Aorta (tissue), 5 donors: Measurements from ENCODE around the gene WDR55. TPM values are rescaled to one million over a fixed set of nuclear protein-coding genes. Genes with fewer than 3 reads are reported as not detected.
"Not testable (repeated sequence)": the region's sequence is repeated elsewhere in the genome, so short reads cannot be mapped to it uniquely, and the experiment has no call there.

ENCODE experiments used
- ATAC-seq: fragments of 200-7000 bp; cut with Tn5 transposase; one replicate; pipeline ENCODE4 v1.9.1; 2022; ENCODE audit warnings: moderate library complexity; ENCODE audit not compliant: low FRiP score
- DNase-seq, 2 donors: peaks; one replicate each; pipeline ENCODE4 v3.0.0-alpha.2; 2020
- H3K27ac ChIP-seq, 2 donors: one replicate each; pipeline ENCODE4 v1.5.1; 2013; ENCODE audit warnings: low read length in 2 of 2, mild to moderate bottlenecking in 2 of 2, moderate library complexity in 2 of 2, control low read depth in 1 of 2, inconsistent platforms in 1 of 2, low read depth in 1 of 2
- H3K27me3 ChIP-seq, 2 donors: one replicate each; pipeline ENCODE4 v1.6.1; 2013; ENCODE audit warnings: control low read depth in 1 of 2, low read length in 1 of 2, mild to moderate bottlenecking in 1 of 2, moderate library complexity in 1 of 2; ENCODE audit not compliant: insufficient read depth in 2 of 2, control insufficient read depth in 1 of 2
- H3K36me3 ChIP-seq, 2 donors: one replicate each; pipeline ENCODE4 v1.6.1; 2013; ENCODE audit warnings: control low read depth in 1 of 2, low read length in 1 of 2, mild to moderate bottlenecking in 1 of 2; ENCODE audit not compliant: insufficient read depth in 2 of 2, control insufficient read depth in 1 of 2
- H3K4me1 ChIP-seq, 2 donors: one replicate each; pipeline ENCODE4 v1.6.1; 2013; ENCODE audit warnings: low read length in 2 of 2, control low read depth in 1 of 2, mild to moderate bottlenecking in 1 of 2, moderate library complexity in 1 of 2; ENCODE audit not compliant: insufficient read depth in 2 of 2, control insufficient read depth in 1 of 2
- H3K4me3 ChIP-seq, 2 donors: one replicate each; pipeline ENCODE4 v1.5.1; 2013; ENCODE audit warnings: low read length in 2 of 2, control low read depth in 1 of 2, mild to moderate bottlenecking in 1 of 2
- H3K9me3 ChIP-seq: one replicate; pipeline ENCODE4 v1.6.1; 2013; ENCODE audit warnings: mild to moderate bottlenecking, low read length; ENCODE audit not compliant: control insufficient read depth
- WGBS, 2 donors: extraction: QIAGEN DNeasy Blood & Tissue Kit; methylation state at CpG; one replicate each; pipeline ENCODE4 v1.1.7; 2013; 5-methylcytosine and 5-hydroxymethylcytosine counted together
- intact Hi-C, 2 donors: fragments of 100-400 bp; cut with DNase I; formaldehyde crosslinking; loops; one replicate each; pipeline versions ENCODE4 v1.14.2 to v1.15.0; 2022
- long read RNA-seq, 2 donors: library from polyadenylated mRNA; unstranded; transcript quantifications; one replicate each; pipeline ENCODE4 v2.0.0, GENCODE V29; 2020 to 2021
- polyA plus RNA-seq, 2 donors: library from polyadenylated mRNA; stranded (reverse); fragments of 200-250 nt; gene quantifications; one replicate each; pipeline ENCODE4 v1.2.3, GENCODE V29; 2013
- total RNA-seq, 2 donors: library from RNA; stranded (reverse); fragmentation: NEBNext Ultra II Directional; extraction: Animal tissue kit (Norgen Biotek cat#: 25700); gene quantifications; one replicate each; pipeline ENCODE4 v1.2.1, GENCODE V29; 2021
- donor health status: healthy with polysubstance abuse.
- donor health status: Bipolar disorder and iron deficiency.
- donor health status: DM: no; HTN: no; CAD: no.
- donor health status: DM: no; HTN: no; CAD: no.
- donor health status: DM: yes; HTN: yes; CAD: no.

WDR55 gene
- total RNA-seq (10 to 100 TPM; 18.5 to 21.3 TPM), polyA plus RNA-seq (10 to 100 TPM in 1 of 2 donors, 1 to 10 TPM in 1; 9.5 to 22.0 TPM)
- long read RNA-seq, donor 1, full-length matches to known transcripts, result 119 of 183 reads
- long read RNA-seq, donor 1, partial matches to known transcripts, result 24 of 183 reads
- long read RNA-seq, donor 1, other reads (novel, unspliced or antisense), result 40 of 183 reads
- long read RNA-seq, donor 2, full-length matches to known transcripts, result 17 of 25 reads
- long read RNA-seq, donor 2, partial matches to known transcripts, result 2 of 25 reads
- long read RNA-seq, donor 2, other reads (novel, unspliced or antisense), result 6 of 25 reads

- H3K9me3 ChIP-seq, result no peaks in the 10 kb centered on the region
- H3K36me3 ChIP-seq, result peaks cover 8 to 16% of the 10 kb centered on the region in 2 donors
- intact Hi-C loops, result no loop called here
- H3K4me1 ChIP-seq, result no peaks in the 10 kb centered on the region
- H3K27ac ChIP-seq, result peak within 1 kb of the TSS; percentile 10 to 91
- H3K4me3 ChIP-seq, result peak within 1 kb of the TSS; percentile 74 to 78
- DNase-seq, result peak; percentile 98 to 99
- ATAC-seq, result peak; percentile 98
- H3K27me3 ChIP-seq, result no peaks in the 10 kb centered on the region
- 0 to 1% methylated on average over 53 to 54 of the region's 54 CpGs for WGBS, 2 donors
These were observed at the start of gene WDR55 for GRCh38 chr5:140664359-140665119. WDR55 (plus strand) TSS chr5:140664904; CDS start chr5:140664913, 9 bp downstream.

GRCh38 chr5:140622301-140622700, 42.4 kb upstream of the WDR55 start:
- Histone ChIP-seq H3K4me3 (no peak overlapping the region), H3K4me1 (no peaks in the 10 kb centered on the region), H3K27me3 (no peaks in the 10 kb centered on the region), H3K27ac (no peak overlapping the region), H3K9me3 (peaks cover 1% of the 10 kb centered on the region), H3K36me3 (no peaks in the 10 kb centered on the region)
- no peak for ATAC-seq
- 88 to 96% methylated on average over 3 of the region's 3 CpGs for WGBS, 2 donors
- intact Hi-C loops, result no loop called here
- no peak for DNase-seq

GRCh38 chr5:140623061-140623460, 41.6 kb upstream of the WDR55 start:
- intact Hi-C loops, H3K4me3 ChIP-seq, DNase-seq: not testable (repeated sequence)

GRCh38 chr5:140624886-140625285, 39.8 kb upstream of the WDR55 start:
- H3K27me3 ChIP-seq, H3K9me3 ChIP-seq, ATAC-seq, H3K27ac ChIP-seq, H3K4me1 ChIP-seq, DNase-seq, H3K36me3 ChIP-seq, intact Hi-C loops, H3K4me3 ChIP-seq: not testable (repeated sequence)
- WGBS, 2 donors, result 81 to 82% methylated on average over 10 of the region's 10 CpGs

More at GRCh38 chr5:140623061-140623460, 41.6 kb upstream of the WDR55 start:
- not testable (repeated sequence) for H3K36me3 ChIP-seq, H3K4me1 ChIP-seq, ATAC-seq, H3K27me3 ChIP-seq, H3K27ac ChIP-seq, H3K9me3 ChIP-seq

- DNase-seq, result no peak
- Histone ChIP-seq H3K4me3 (no peak overlapping the region), H3K4me1 (no peaks in the 10 kb centered on the region), H3K9me3 (no peaks in the 10 kb centered on the region), H3K27me3 (no peaks in the 10 kb centered on the region), H3K27ac (no peak overlapping the region), H3K36me3 (no peaks in the 10 kb centered on the region)
- 90 to 92% methylated on average over 6 of the region's 6 CpGs for WGBS, 2 donors
- intact Hi-C loops, result no loop called here
- no peak for ATAC-seq
These were observed 36.7 kb upstream of the WDR55 start for GRCh38 chr5:140627972-140628371.

GRCh38 chr5:140628711-140629110, 36.0 kb upstream of the WDR55 start:
- H3K9me3 ChIP-seq, result no peaks in the 10 kb centered on the region
- 72 to 83% methylated on average over 1 of the region's 1 CpG for WGBS, 2 donors
- H3K4me3 ChIP-seq, result no peak overlapping the region
- H3K36me3 ChIP-seq, result no peaks in the 10 kb centered on the region
- ATAC-seq (no peak), DNase-seq (no peak)
- H3K4me1 ChIP-seq, result no peaks in the 10 kb centered on the region
- no peaks in the 10 kb centered on the region for H3K27me3 ChIP-seq
- intact Hi-C loops, result no loop called here
- H3K27ac ChIP-seq, result no peak overlapping the region

- 76 to 77% methylated on average over 2 of the region's 2 CpGs for WGBS, 2 donors
- Histone ChIP-seq H3K27ac (no peak overlapping the region), H3K27me3 (no peaks in the 10 kb centered on the region), H3K4me1 (no peaks in the 10 kb centered on the region), H3K36me3 (no peaks in the 10 kb centered on the region), H3K9me3 (no peaks in the 10 kb centered on the region), H3K4me3 (no peak overlapping the region)
- ATAC-seq, result no peak
- intact Hi-C loops, result no loop called here
- DNase-seq, result no peak
These were observed 34.2 kb upstream of the WDR55 start for GRCh38 chr5:140630292-140631035.

GRCh38 chr5:140631036-140631417, 33.7 kb upstream of the WDR55 start:
- H3K27ac ChIP-seq, result no peak overlapping the region
- DNase-seq (no peak), ATAC-seq (no peak)
- H3K36me3 ChIP-seq, result no peaks in the 10 kb centered on the region
- intact Hi-C loops, result no loop called here
- WGBS, 2 donors, result 91 to 93% methylated on average over 4 of the region's 4 CpGs
- no peak overlapping the region for H3K4me3 ChIP-seq
- H3K27me3 ChIP-seq, result no peaks in the 10 kb centered on the region
- H3K9me3 ChIP-seq, result no peaks in the 10 kb centered on the region
- no peaks in the 10 kb centered on the region for H3K4me1 ChIP-seq
